GM23338 (cell line): Measurements from ENCODE around the gene RASAL3. TPM values are rescaled to one million over a fixed set of nuclear protein-coding genes. Genes with fewer than 3 reads are reported as not detected.

Source experiments
- ATAC-seq: fragments of 200-7000 bp; cut with Tn5 transposase; 3 replicates; pipeline ENCODE4 v1.9.1; 2020
- DNase-seq: peaks from one replicate; pipeline ENCODE4 v3.0.0-alpha.2; 2015; ENCODE audit warnings: low spot score
- H2AFZ ChIP-seq: fragments of 200-600 bp; sonication (generic); 2 replicates; pipeline ENCODE4 v1.8.0; 2016; ENCODE audit warnings: antibody characterized with exemption, mild to moderate bottlenecking, moderate library complexity
- H3F3A ChIP-seq: fragments of 200-600 bp; sonication (generic); replicated peaks from 2 replicates; pipeline ENCODE4 v1.8.0; 2017; ENCODE audit warnings: antibody characterized with exemption, mixed run types, low read depth
- H3K27ac ChIP-seq: fragments of 200-600 bp; sonication (generic); 2 replicates; pipeline ENCODE4 v1.6.1; 2016; ENCODE audit warnings: low read depth
- H3K27me3 ChIP-seq: fragments of 200-600 bp; sonication (generic); 2 replicates; pipeline ENCODE4 v1.8.0; 2016; ENCODE audit warnings: mild to moderate bottlenecking, mixed run types, moderate library complexity; ENCODE audit not compliant: insufficient read depth
- H3K36me3 ChIP-seq: fragments of 200-600 bp; sonication (generic); 2 replicates; pipeline ENCODE4 v1.8.0; 2016; ENCODE audit warnings: mild to moderate bottlenecking; ENCODE audit not compliant: insufficient read depth
- H3K4me1 ChIP-seq: fragments of 200-600 bp; sonication (generic); 2 replicates; pipeline ENCODE4 v1.8.0; 2016; ENCODE audit warnings: mild to moderate bottlenecking, moderate library complexity; ENCODE audit not compliant: insufficient read depth
- H3K4me2 ChIP-seq: fragments of 200-600 bp; sonication (generic); 2 replicates; pipeline ENCODE4 v1.7.1; 2017; ENCODE audit warnings: mixed run types
- H3K4me3 ChIP-seq: fragments of 200-600 bp; sonication (generic); 2 replicates; pipeline ENCODE4 v1.6.1; 2016; ENCODE audit warnings: mixed run types
- H3K79me2 ChIP-seq: fragments of 200-600 bp; sonication (generic); replicated peaks from 2 replicates; pipeline ENCODE4 v1.8.0; 2017; ENCODE audit warnings: mild to moderate bottlenecking; ENCODE audit not compliant: insufficient read depth
- H3K9me2 ChIP-seq: fragments of 200-600 bp; sonication (generic); 2 replicates; pipeline ENCODE4 v1.8.0; 2017; ENCODE audit not compliant: insufficient read depth
- H4K20me1 ChIP-seq: fragments of 200-600 bp; sonication (generic); replicated peaks from 2 replicates; pipeline ENCODE4 v1.8.0; 2017; ENCODE audit warnings: mild to moderate bottlenecking; ENCODE audit not compliant: insufficient read depth
- H3K27ac Mint-ChIP-seq: 2 replicates; pipeline ENCODE4 v1.8.0; 2020; ENCODE audit warnings: inconsistent platforms, mild to moderate bottlenecking, moderate library complexity, mixed read lengths
- H3K27me3 Mint-ChIP-seq: 3 replicates; pipeline ENCODE4 v1.8.0; 2022; ENCODE audit warnings: low read depth, mild to moderate bottlenecking, moderate library complexity, mixed read lengths, inconsistent platforms; ENCODE audit not compliant: insufficient read depth, poor library complexity
- H3K36me3 Mint-ChIP-seq: 3 replicates; pipeline ENCODE4 v1.8.0; 2021; ENCODE audit warnings: low read depth, mild to moderate bottlenecking, inconsistent platforms, moderate library complexity, mixed read lengths
- H3K4me1 Mint-ChIP-seq: 3 replicates; pipeline ENCODE4 v1.8.0; 2020; ENCODE audit warnings: mild to moderate bottlenecking, inconsistent platforms, mixed read lengths
- H3K4me3 Mint-ChIP-seq: 3 replicates; pipeline ENCODE4 v1.8.0; 2021; ENCODE audit warnings: moderate library complexity, mild to moderate bottlenecking, inconsistent platforms, mixed read lengths
- H3K9me3 Mint-ChIP-seq: 3 replicates; pipeline ENCODE4 v1.8.0; 2020; ENCODE audit warnings: moderate library complexity, mild to moderate bottlenecking, inconsistent platforms, mixed read lengths
- CREB1 ChIP-seq: fragments of 250-450 bp; sonication (Bioruptor Pico); IDR thresholded peaks from 2 replicates; pipeline ENCODE4 v1.5.0; 2020; ENCODE audit warnings: low read depth, mild to moderate bottlenecking, moderate library complexity
- CTCF ChIP-seq, 2 experiments: fragments of 200-600 bp in 1 of 2; sonication (generic) in 1 of 2; conservative IDR thresholded peaks; 2 replicates each; pipeline versions ENCODE4 v1.5.1 to v1.6.1; 2016 to 2017; ENCODE audit warnings: antibody characterized with exemption in 2 of 2, low read depth in 2 of 2, mild to moderate bottlenecking in 2 of 2, moderate library complexity in 1 of 2
- EZH2phosphoT487 ChIP-seq: fragments of 200-600 bp; sonication (generic); IDR thresholded peaks from one replicate; pipeline ENCODE4 v1.8.1; 2018; ENCODE audit warnings: antibody characterized with exemption; ENCODE audit not compliant: unreplicated experiment
- JUNB ChIP-seq: IDR thresholded peaks from one replicate; pipeline ENCODE4 v1.6.1; 2016; ENCODE audit warnings: antibody characterized with exemption; ENCODE audit not compliant: unreplicated experiment
- ZNF462 ChIP-seq: fragments of 250-450 bp; sonication (Bioruptor Pico); IDR thresholded peaks from 2 replicates; pipeline ENCODE4 v1.5.0; 2020; ENCODE audit warnings: mild to moderate bottlenecking, moderate library complexity
- polyA plus RNA-seq: library from polyadenylated mRNA; unstranded; fragments of >200 nt; fragmentation: Nextera tagmentation; extraction: Ambion mirVana; gene quantifications from 2 replicates; pipeline ENCODE4 v1.2.1, GENCODE V29; 2016
- total RNA-seq: library from RNA; depleted of rRNA; stranded (reverse); fragments of >200 nt; shearing (Covaris generic); gene quantifications from 2 replicates; pipeline ENCODE4 v1.2.3, GENCODE V29; 2014

The RASAL3 gene
- total and polyA plus RNA-seq, 2 experiments from 2014 or later: 1.8 to 1.9 TPM

GRCh38 chr19:15436826-15437110 lies 27.6 kb downstream of the RASAL3 start:
- no peaks in the 10 kb centered on the region for H3K4me1 ChIP-seq
- H3K27me3 ChIP-seq: no peaks in the 10 kb centered on the region
- Mint-ChIP-seq H3K4me3 (no peak overlapping the region), H3K4me1 (peaks cover 8% of the 10 kb centered on the region), H3K27me3 (peaks cover 5% of the 10 kb centered on the region), H3K27ac (no peak overlapping the region), H3K9me3 (no peaks in the 10 kb centered on the region; the same call in 2 of the 3 replicates), H3K36me3 (no peaks in the 10 kb centered on the region)
- TF ChIP-seq CREB1 (no peak), CTCF (conservative IDR thresholded peaks at IDR 0.05; ENCODE audit: low read depth in 2 of 2) (no peak), JUNB (no peak), EZH2phosphoT487 (no peak), ZNF462 (no peak)
- peaks cover 2% of the 10 kb centered on the region; the same call in 1 of the 2 replicates for H4K20me1 ChIP-seq
- no peak overlapping the region for H3K27ac ChIP-seq
- H3F3A ChIP-seq: peaks cover 4% of the 10 kb centered on the region; the same call in 1 of the 2 replicates
- DNase-seq (no peak), ATAC-seq (no peak)
- no peaks in the 10 kb centered on the region for H3K9me2 ChIP-seq
- peaks cover 2% of the 10 kb centered on the region; the same call in 1 of the 2 replicates for H3K79me2 ChIP-seq
- no peak overlapping the region for H2AFZ ChIP-seq
- H3K36me3 ChIP-seq: no peaks in the 10 kb centered on the region
- no peak overlapping the region for H3K4me3 ChIP-seq
- H3K4me2 ChIP-seq: no peak overlapping the region
